Osteoblast (primary cell): ENCODE results near the gene PCDHA12. TPM values are rescaled to one million over a fixed set of nuclear protein-coding genes. Genes with fewer than 3 reads are reported as not detected.
"Not testable (repeated sequence)": the region's sequence is repeated elsewhere in the genome, so short reads cannot be mapped to it uniquely, and the experiment has no call there.

Experiments used
- DNase-seq: peaks from one replicate; pipeline ENCODE4 v3.0.0; 2011; ENCODE audit warnings: low spot score, mixed read lengths; ENCODE audit not compliant: insufficient read length; ENCODE audit errors: missing footprints
- H2AFZ ChIP-seq: 2 replicates; pipeline ENCODE4 v1.6.0; 2011; ENCODE audit warnings: mild to moderate bottlenecking, low read length
- H3K27ac ChIP-seq: 2 replicates; pipeline ENCODE4 v1.5.1; 2011; ENCODE audit warnings: mild to moderate bottlenecking, low read depth, low read length, moderate library complexity
- H3K27me3 ChIP-seq: 2 replicates; pipeline ENCODE4 v1.6.0; 2012; ENCODE audit warnings: mild to moderate bottlenecking, control low read depth, inconsistent platforms, low read length, moderate library complexity; ENCODE audit not compliant: insufficient read depth
- H3K36me3 ChIP-seq: 2 replicates; pipeline ENCODE4 v1.5.1; 2011; ENCODE audit warnings: mild to moderate bottlenecking, low read length, control low read depth, moderate library complexity; ENCODE audit not compliant: insufficient read depth
- H3K4me1 ChIP-seq: 2 replicates; pipeline ENCODE4 v1.5.1; 2011; ENCODE audit warnings: mild to moderate bottlenecking, low read length, control low read depth, moderate library complexity; ENCODE audit not compliant: insufficient read depth
- H3K4me2 ChIP-seq: 2 replicates; pipeline ENCODE4 v1.6.0; 2011; ENCODE audit warnings: mild to moderate bottlenecking, low read length; ENCODE audit not compliant: insufficient read depth
- H3K4me3 ChIP-seq: fragments of 200-600 bp; sonication (generic); 3 replicates; pipeline ENCODE4 v1.5.1; 2012; ENCODE audit warnings: mild to moderate bottlenecking, low read length, inconsistent platforms; ENCODE audit not compliant: insufficient read depth
- H3K79me2 ChIP-seq: 2 replicates; pipeline ENCODE4 v1.6.0; 2012; ENCODE audit warnings: mild to moderate bottlenecking, low read length, control low read depth, inconsistent platforms; ENCODE audit not compliant: insufficient read depth
- H3K9me3 ChIP-seq: 2 replicates; pipeline ENCODE4 v1.5.1; 2011; ENCODE audit warnings: low read depth, low read length, control low read depth
- H4K20me1 ChIP-seq: 2 replicates; pipeline ENCODE4 v1.6.0; 2012; ENCODE audit warnings: mild to moderate bottlenecking, low read length, control low read depth; ENCODE audit not compliant: insufficient read depth
- CTCF ChIP-seq: IDR thresholded peaks from 2 replicates; pipeline ENCODE4 v1.5.1; 2011; ENCODE audit warnings: mild to moderate bottlenecking, low read depth, low read length, moderate library complexity; ENCODE audit errors: extremely low read depth
- total RNA-seq: library from RNA; depleted of rRNA; stranded (reverse); fragments of >200 nt; gene quantifications from 2 replicates; pipeline ENCODE4 v1.2.3, GENCODE V29; 2012

The PCDHA12 gene
- total RNA-seq, 1 donor: 0.36 TPM

DNA sequence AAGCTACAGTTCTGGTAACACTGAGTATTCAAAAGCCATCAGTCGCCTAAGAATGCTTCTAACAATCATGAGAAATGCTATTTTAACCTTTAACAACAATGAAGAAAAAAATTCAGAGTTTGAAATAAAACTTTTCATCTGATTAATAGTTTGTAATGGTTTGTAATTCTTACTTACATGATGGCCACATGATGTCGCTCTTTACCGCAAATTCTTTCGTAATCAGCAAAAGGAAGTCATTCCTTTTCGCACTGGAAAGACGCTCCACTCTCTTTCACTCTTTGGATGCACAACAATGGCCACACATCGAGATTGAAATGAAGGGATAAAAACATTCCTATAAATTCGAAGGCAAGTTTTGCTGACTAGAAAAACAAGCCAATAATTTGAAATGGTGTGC is 41.1 kb upstream of the PCDHA12 start, which contains the start of gene PCDHA7:
Gene PCDHA7 (plus strand): TSS at position 277 of the 400 bp plus-strand sequence. CDS start 115 bp downstream, at position 392.
- peak; percentile 19 for TF ChIP-seq CTCF
- Histone ChIP-seq H3K4me2 (peak within 1 kb of the TSS; percentile 43), H3K4me3 (peak within 1 kb of the TSS; percentile 46), H3K27me3 (no peaks in the 10 kb centered on the region), H3K27ac (no peak within 1 kb of the TSS), H4K20me1 (no peaks in the 10 kb centered on the region), H3K4me1 (no peaks in the 10 kb centered on the region), H2AFZ (no peak within 1 kb of the TSS), H3K79me2 (no peaks in the 10 kb centered on the region), H3K36me3 (no peaks in the 10 kb centered on the region), H3K9me3 (peaks cover 2% of the 10 kb centered on the region)
- no peak for DNase-seq

GRCh38 chr5:140834439-140835008 is 40.6 kb upstream of the PCDHA12 start:
- H3K9me3 ChIP-seq, H3K36me3 ChIP-seq, H2AFZ ChIP-seq, H4K20me1 ChIP-seq, H3K4me1 ChIP-seq, H3K4me2 ChIP-seq, H3K27me3 ChIP-seq, H3K79me2 ChIP-seq, H3K27ac ChIP-seq, DNase-seq: not testable (repeated sequence)
- peak overlapping the region; percentile 46 for H3K4me3 ChIP-seq

GRCh38 chr5:140835622-140836510 is 39.2 kb upstream of the PCDHA12 start:
- Histone ChIP-seq H3K4me1 (no peaks in the 10 kb centered on the region), H3K9me3 (peaks cover 2% of the 10 kb centered on the region), H3K4me3 (no peak overlapping the region), H3K27ac (no peak overlapping the region), H4K20me1 (no peaks in the 10 kb centered on the region), H3K4me2 (no peak overlapping the region), H3K27me3 (no peaks in the 10 kb centered on the region), H3K36me3 (no peaks in the 10 kb centered on the region), H2AFZ (no peak overlapping the region), H3K79me2 (no peaks in the 10 kb centered on the region)
- no peak for DNase-seq
- no peak for TF ChIP-seq CTCF

DNA sequence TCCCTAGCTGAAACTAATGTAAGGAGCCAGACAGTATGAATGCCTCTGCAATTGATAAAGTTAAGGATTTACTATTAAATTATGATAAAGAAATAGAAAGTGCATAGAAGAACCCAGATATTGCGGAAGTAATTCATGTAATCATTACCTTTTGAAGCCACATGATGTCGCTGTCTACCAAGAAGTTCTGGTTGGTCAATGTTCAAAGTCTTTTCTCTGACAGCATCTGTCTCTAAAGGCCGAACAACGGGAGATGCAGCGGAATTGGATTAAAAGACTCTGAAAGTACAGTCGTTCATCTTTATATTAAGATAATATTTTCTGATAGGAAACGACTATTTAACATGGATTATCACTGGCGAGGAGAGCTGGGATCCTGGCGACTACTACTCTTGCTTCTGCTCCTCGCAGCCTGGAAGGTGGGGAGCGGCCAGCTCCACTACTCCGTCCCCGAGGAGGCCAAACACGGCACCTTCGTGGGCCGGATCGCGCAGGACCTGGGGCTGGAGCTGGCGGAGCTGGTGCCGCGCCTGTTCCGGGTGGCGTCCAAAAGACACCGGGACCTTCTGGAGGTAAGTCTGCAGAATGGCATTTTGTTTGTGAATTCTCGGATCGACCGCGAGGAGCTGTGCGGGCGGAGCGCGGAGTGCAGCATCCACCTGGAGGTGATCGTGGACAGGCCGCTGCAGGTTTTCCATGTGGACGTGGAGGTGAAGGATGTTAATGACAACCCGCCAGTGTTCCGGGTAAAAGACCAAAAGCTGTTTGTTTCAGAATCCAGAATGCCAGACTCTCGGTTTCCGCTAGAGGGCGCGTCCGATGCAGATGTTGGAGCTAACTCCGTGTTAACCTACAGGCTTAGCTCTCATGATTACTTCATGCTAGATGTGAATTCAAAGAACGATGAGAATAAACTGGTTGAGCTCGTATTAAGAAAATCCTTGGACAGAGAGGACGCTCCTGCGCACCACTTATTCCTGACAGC is 33.8 kb upstream of the PCDHA12 start, which contains the start of gene PCDHA8:
Gene PCDHA8 (plus strand): TSS at position 210 of the 985 bp plus-strand sequence. CDS start 135 bp downstream, at position 345.
- no peak for DNase-seq
- Histone ChIP-seq H2AFZ (no peak within 1 kb of the TSS), H3K27ac (no peak within 1 kb of the TSS), H3K79me2 (no peaks in the 10 kb centered on the region), H3K27me3 (no peaks in the 10 kb centered on the region), H4K20me1 (no peaks in the 10 kb centered on the region), H3K36me3 (no peaks in the 10 kb centered on the region), H3K9me3 (no peaks in the 10 kb centered on the region), H3K4me3 (no peak within 1 kb of the TSS), H3K4me1 (no peaks in the 10 kb centered on the region), H3K4me2 (no peak within 1 kb of the TSS)
- peak; percentile 21 for TF ChIP-seq CTCF
